Mammary epithelial cell (primary cell): ENCODE results near the gene KCND3.

Experiments
- CTCF ChIP-seq, 2 donors: IDR thresholded peaks in 1 of 2; conservative IDR thresholded peaks in 1 of 2; 2 replicates each; pipeline ENCODE4 v1.5.1; 2011 to 2012; ENCODE audit warnings: inconsistent platforms in 2 of 2, low read length in 2 of 2, mild to moderate bottlenecking in 2 of 2, control low read depth in 1 of 2, low read depth in 1 of 2; ENCODE audit not compliant: insufficient read depth in 1 of 2; ENCODE audit errors: extremely low read depth in 1 of 2
- EZH2 ChIP-seq: IDR thresholded peaks from 2 replicates; pipeline ENCODE4 v1.6.1; 2012; ENCODE audit warnings: low read length, inconsistent platforms, borderline replicate concordance

- no peak for TF ChIP-seq CTCF (conservative IDR thresholded peaks at IDR 0.05 in 1 of 2, IDR thresholded peaks at IDR 0.05 in 1 of 2; ENCODE audit: extremely low read depth in 1 of 2, insufficient read depth in 1 of 2, low read depth in 1 of 2, low read length in 2 of 2)
- no peak for TF ChIP-seq EZH2
Observed at GRCh38 chr1:111961773-111962565, 27.5 kb downstream of the KCND3 start.
